GM21381 (cell line): ENCODE data around the gene TSPAN32.
"Not testable (repeated sequence)": the region's sequence is repeated elsewhere in the genome, so short reads cannot be mapped to it uniquely, and the experiment has no call there.

Experiments
- ATAC-seq: cut with Tn5 transposase; IDR thresholded peaks from one replicate; pipeline ENCODE4 v1.9.1; 2021; ENCODE audit warnings: mild to moderate bottlenecking, moderate library complexity; ENCODE audit not compliant: unreplicated experiment

Gene TSPAN32

GRCh38 chr11:2332569-2332968 is 30.8 kb downstream of the TSPAN32 start:
- ATAC-seq: not testable (repeated sequence)

- not testable (repeated sequence) for ATAC-seq
Observed at GRCh38 chr11:2333486-2334205, 31.8 kb downstream of the TSPAN32 start.

GRCh38 chr11:2335286-2335685 is 33.5 kb downstream of the TSPAN32 start:
- ATAC-seq: not testable (repeated sequence)

GRCh38 chr11:2338760-2339159 is 36.9 kb downstream of the TSPAN32 start:
- ATAC-seq: not testable (repeated sequence)

GRCh38 chr11:2342557-2342956 is 40.7 kb downstream of the TSPAN32 start:
- no peak for ATAC-seq

- no peak for ATAC-seq
Observed at GRCh38 chr11:2342981-2343380, 41.2 kb downstream of the TSPAN32 start.

GRCh38 chr11:2343502-2343901 is 41.7 kb downstream of the TSPAN32 start:
- no peak for ATAC-seq

GRCh38 chr11:2345050-2345449 is 43.2 kb downstream of the TSPAN32 start:
- ATAC-seq: no peak

GRCh38 chr11:2346014-2346413 is 44.2 kb downstream of the TSPAN32 start:
- ATAC-seq: no peak

GRCh38 chr11:2346586-2347307 is 44.9 kb downstream of the TSPAN32 start:
- ATAC-seq: no peak

- no peak for ATAC-seq
Observed at GRCh38 chr11:2347308-2347830, 45.6 kb downstream of the TSPAN32 start.

GRCh38 chr11:2348986-2349385 is 47.2 kb downstream of the TSPAN32 start:
- no peak for ATAC-seq

GRCh38 chr11:2351701-2352100 is 49.9 kb downstream of the TSPAN32 start:
- ATAC-seq: no peak

- no peak for ATAC-seq
Observed at GRCh38 chr11:2352420-2352819, 50.6 kb downstream of the TSPAN32 start.

GRCh38 chr11:2355000-2355644 is 53.3 kb downstream of the TSPAN32 start:
- no peak for ATAC-seq

GRCh38 chr11:2357246-2357645 is 55.4 kb downstream of the TSPAN32 start:
- ATAC-seq: no peak

- ATAC-seq: not testable (repeated sequence)
Observed at GRCh38 chr11:2357651-2358050, 55.8 kb downstream of the TSPAN32 start.

GRCh38 chr11:2358754-2359442 is 57.1 kb downstream of the TSPAN32 start:
- no peak for ATAC-seq

- no peak for ATAC-seq
Observed at GRCh38 chr11:2359557-2359956, 57.7 kb downstream of the TSPAN32 start.

- no peak for ATAC-seq
Observed at GRCh38 chr11:2360081-2360642, 58.3 kb downstream of the TSPAN32 start.

GRCh38 chr11:2361565-2361964 is 59.8 kb downstream of the TSPAN32 start:
- ATAC-seq: no peak
